Globus pallidus (tissue), 1 donor: ENCODE results near the gene DCTN2.

Source experiments
- DNase-seq: peaks from one replicate; pipeline ENCODE4 v3.0.0-alpha.2; 2015; ENCODE audit warnings: low spot score

DCTN2 gene

GRCh38 chr12:57549909-57550640, 3.1 kb upstream of the DCTN2 start, which contains the start of gene KIF5A:
TSS of gene KIF5A (plus strand) at chr12:57550044. CDS start at chr12:57550272, 228 bp downstream.
- DNase-seq, result peak; percentile 46

GRCh38 chr12:57549203-57549908, 2.4 kb upstream of the DCTN2 start:
- no peak for DNase-seq

GRCh38 chr12:57548488-57548887, 1.5 kb upstream of the DCTN2 start:
- no peak for DNase-seq

- no peak for DNase-seq
Observed at GRCh38 chr12:57548013-57548315, 972 bp upstream of the DCTN2 start.

GRCh38 chr12:57547288-57548012, 458 bp upstream of the DCTN2 start:
- DNase-seq, result no peak

- no peak for DNase-seq
Observed at GRCh38 chr12:57545809-57546437, 1.1 kb downstream of the DCTN2 start.

- no peak for DNase-seq
Observed at GRCh38 chr12:57543581-57543980, 3.4 kb downstream of the DCTN2 start.

GRCh38 chr12:57541717-57542116, 5.3 kb downstream of the DCTN2 start:
- no peak for DNase-seq

GRCh38 chr12:57541001-57541400, 6.0 kb downstream of the DCTN2 start:
- no peak for DNase-seq

GRCh38 chr12:57539134-57539768, 7.7 kb downstream of the DCTN2 start:
- DNase-seq, result no peak

- no peak for DNase-seq
Observed at GRCh38 chr12:57536597-57536942, 10.4 kb downstream of the DCTN2 start.

GRCh38 chr12:57535764-57536596, 11.0 kb downstream of the DCTN2 start:
- DNase-seq, result no peak

GRCh38 chr12:57534991-57535543, 11.9 kb downstream of the DCTN2 start:
- no peak for DNase-seq

GRCh38 chr12:57534250-57534649, 12.7 kb downstream of the DCTN2 start:
- no peak for DNase-seq

GRCh38 chr12:57533108-57533507, 13.9 kb downstream of the DCTN2 start:
- DNase-seq, result no peak

GRCh38 chr12:57531836-57532235, 15.2 kb downstream of the DCTN2 start:
- DNase-seq, result no peak

GRCh38 chr12:57530396-57531142, 16.4 kb downstream of the DCTN2 start:
- no peak for DNase-seq

- DNase-seq, result no peak
Observed at GRCh38 chr12:57529831-57530230, 17.2 kb downstream of the DCTN2 start.

- DNase-seq, result no peak
Observed at GRCh38 chr12:57528831-57529555, 18.0 kb downstream of the DCTN2 start.

- no peak for DNase-seq
Observed at GRCh38 chr12:57528176-57528575, 18.8 kb downstream of the DCTN2 start.
